Suprapubic skin (tissue), 4 donors: Measurements from ENCODE around the gene GAS7.

Source experiments
- CTCF ChIP-seq, 2 donors: fragments of 200-600 bp in 1 of 2; fragments of 450-650 bp in 1 of 2; sonication (generic) in 1 of 2; IDR thresholded peaks; one replicate each; pipeline ENCODE4 v1.5.1; 2016 to 2019; ENCODE audit warnings: antibody characterized with exemption in 2 of 2, mild to moderate bottlenecking in 1 of 2, moderate library complexity in 1 of 2
- EP300 ChIP-seq: sonication (generic); formaldehyde crosslinking; IDR thresholded peaks from one replicate; pipeline ENCODE4 v1.6.1; 2017; ENCODE audit warnings: antibody characterized with exemption
- POLR2AphosphoS5 ChIP-seq, 3 donors: sonication (generic); formaldehyde crosslinking; IDR thresholded peaks; one replicate each; pipeline ENCODE4 v1.6.1; 2017; ENCODE audit warnings: antibody characterized with exemption in 3 of 3

GRCh38 chr17:9898812-9899211 lies 299.6 kb downstream of the GAS7 start:
- TF ChIP-seq EP300 (no peak), POLR2AphosphoS5 (IDR thresholded peaks at IDR 0.05) (no peak), CTCF (IDR thresholded peaks at IDR 0.05) (no peak)
